NCI-H774 (cell line): ENCODE results near the gene RASGRP2.

ENCODE experiments used
- DNase-seq: peaks from one replicate; lab custom pipeline; 2025; lab: John Stamatoyannopoulos, UW

RASGRP2 gene

GRCh38 chr11:64755681-64756361 lies 11.9 kb upstream of the RASGRP2 start:
- DNase-seq, result no peak

- DNase-seq, result no peak
Observed at GRCh38 chr11:64754919-64755662, 11.1 kb upstream of the RASGRP2 start.

- no peak for DNase-seq
Observed at GRCh38 chr11:64754124-64754918, 10.4 kb upstream of the RASGRP2 start.

- DNase-seq, result no peak
Observed at GRCh38 chr11:64753380-64754123, 9.6 kb upstream of the RASGRP2 start.

- DNase-seq, result no peak
Observed at GRCh38 chr11:64753019-64753379, 9.1 kb upstream of the RASGRP2 start.

GRCh38 chr11:64752175-64752970 lies 8.4 kb upstream of the RASGRP2 start:
- DNase-seq, result no peak

GRCh38 chr11:64751580-64751979 lies 7.6 kb upstream of the RASGRP2 start:
- no peak for DNase-seq

- no peak for DNase-seq
Observed at GRCh38 chr11:64751136-64751535, 7.2 kb upstream of the RASGRP2 start.

GRCh38 chr11:64750361-64751054 lies 6.6 kb upstream of the RASGRP2 start:
- DNase-seq, result no peak

GRCh38 chr11:64747961-64748665 lies 4.2 kb upstream of the RASGRP2 start:
- DNase-seq, result no peak

- DNase-seq, result no peak
Observed at GRCh38 chr11:64746486-64746885, 2.5 kb upstream of the RASGRP2 start.

- DNase-seq, result no peak
Observed at GRCh38 chr11:64745521-64746328, 1.8 kb upstream of the RASGRP2 start.

- no peak for DNase-seq
Observed at GRCh38 chr11:64745189-64745520, 1.2 kb upstream of the RASGRP2 start.

- no peak for DNase-seq
Observed at GRCh38 chr11:64744544-64745188, 724 bp upstream of the RASGRP2 start.

GRCh38 chr11:64742889-64743590 lies 902 bp downstream of the RASGRP2 start:
- no peak for DNase-seq

GRCh38 chr11:64742087-64742888 lies 1.7 kb downstream of the RASGRP2 start:
- DNase-seq, result no peak

GRCh38 chr11:64741375-64742086 lies 2.4 kb downstream of the RASGRP2 start:
- no peak for DNase-seq
